GM18519 (cell line): ENCODE data around the gene CTAGE4.
"Not testable (repeated sequence)": the region's sequence is repeated elsewhere in the genome, so short reads cannot be mapped to it uniquely, and the experiment has no call there.

Experiments
- ATAC-seq: cut with Tn5 transposase; IDR thresholded peaks from one replicate; pipeline ENCODE4 v1.9.1; 2021; ENCODE audit warnings: mild to moderate bottlenecking, moderate library complexity; ENCODE audit not compliant: unreplicated experiment, low FRiP score

The CTAGE4 gene

DNA sequence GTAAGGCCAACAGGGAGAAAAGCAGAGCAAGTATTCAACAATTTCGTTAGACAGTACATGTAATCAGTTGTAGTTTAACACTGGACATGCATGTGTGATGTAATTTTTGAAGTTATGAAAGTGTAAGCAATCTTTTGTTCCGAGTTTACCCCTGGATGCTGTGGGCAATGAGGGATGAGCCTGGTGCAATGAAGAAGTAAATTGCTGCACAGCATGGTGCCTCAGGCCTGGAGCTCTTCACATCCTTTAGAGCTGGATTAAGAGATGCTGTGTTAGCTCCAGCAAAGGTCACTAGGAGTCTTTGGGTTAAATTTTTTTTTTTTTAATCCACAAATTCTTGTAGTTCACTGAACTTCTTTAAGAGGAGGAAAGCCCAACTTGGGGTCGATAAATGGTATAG is 19.8 kb downstream of the CTAGE4 start:
- ATAC-seq: not testable (repeated sequence)

DNA sequence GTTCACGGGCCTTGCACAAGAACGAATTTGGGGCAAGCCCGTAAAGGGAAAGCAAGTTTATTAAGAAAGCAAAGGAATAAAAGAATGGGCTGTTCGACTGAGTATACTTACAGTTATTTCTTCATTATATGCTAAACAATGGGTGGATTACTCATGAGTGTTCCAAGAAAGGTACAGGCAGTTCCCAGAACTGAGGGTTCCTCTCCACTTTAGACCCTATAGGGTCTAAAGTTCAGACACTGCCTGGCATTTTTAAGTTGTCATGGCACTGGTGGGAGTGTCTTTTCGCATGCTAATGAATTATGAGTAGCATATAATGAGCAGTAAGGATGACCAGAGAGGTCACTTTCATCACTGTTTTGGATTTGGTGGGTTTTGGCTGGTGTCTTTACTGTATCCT is 22.0 kb downstream of the CTAGE4 start:
- not testable (repeated sequence) for ATAC-seq

DNA sequence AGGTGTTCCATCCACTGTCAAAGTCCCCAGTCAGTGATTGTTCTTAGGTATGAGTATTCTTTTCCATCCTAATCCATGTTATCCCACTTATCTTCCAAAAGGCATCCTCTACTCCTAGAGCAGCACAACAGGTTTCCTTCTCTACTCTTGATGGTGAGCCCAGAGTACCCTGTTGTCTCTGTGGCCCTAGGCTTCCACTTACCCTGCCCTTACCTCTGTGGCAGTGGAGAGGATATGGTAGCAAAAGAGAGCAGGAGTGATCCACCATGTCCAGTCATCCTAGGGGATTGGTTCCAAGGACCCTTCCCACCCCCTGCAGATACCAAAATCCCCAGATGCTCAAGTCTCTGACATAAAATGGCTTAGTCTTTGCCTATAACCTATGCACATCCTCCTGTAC is 33.9 kb downstream of the CTAGE4 start:
- not testable (repeated sequence) for ATAC-seq

DNA sequence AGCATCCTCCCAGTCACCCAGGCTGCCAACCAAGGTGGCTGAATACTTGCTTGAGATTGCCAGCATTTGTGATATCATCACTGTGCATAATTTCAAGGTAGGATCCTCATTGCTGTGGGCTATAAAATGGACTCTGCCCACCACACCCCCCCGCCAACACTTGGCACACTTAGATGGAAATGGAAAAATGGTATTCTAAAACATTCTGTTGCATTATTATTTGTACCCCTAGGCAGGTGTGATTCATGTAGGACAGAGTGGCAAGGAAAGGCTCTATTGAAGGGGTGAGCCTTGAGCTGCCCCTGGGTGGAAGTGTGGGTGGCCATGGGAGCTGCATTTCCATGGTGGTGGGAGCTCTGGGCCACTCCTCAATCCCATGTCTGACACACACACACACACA is 35.3 kb downstream of the CTAGE4 start:
- not testable (repeated sequence) for ATAC-seq

DNA sequence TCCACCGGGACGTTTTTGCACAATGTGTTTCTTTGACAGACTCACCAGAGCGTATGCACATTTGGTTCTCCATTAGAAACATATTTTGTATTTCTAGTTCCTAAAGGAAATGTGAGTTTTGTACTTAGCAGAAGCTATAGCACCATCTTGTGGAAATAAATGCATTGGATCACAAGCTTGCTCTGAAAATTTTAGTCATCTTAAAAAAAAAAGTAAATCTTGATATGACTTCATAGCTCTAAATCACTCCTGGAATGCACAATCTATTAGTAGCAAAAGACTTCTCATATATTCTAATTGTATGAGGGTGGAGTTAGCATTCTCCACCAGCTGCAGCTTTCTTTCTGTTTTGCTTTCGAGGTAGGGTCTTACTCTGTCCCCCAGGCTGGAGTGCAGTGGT is 35.9 kb downstream of the CTAGE4 start:
- peak; percentile 39 for ATAC-seq

DNA sequence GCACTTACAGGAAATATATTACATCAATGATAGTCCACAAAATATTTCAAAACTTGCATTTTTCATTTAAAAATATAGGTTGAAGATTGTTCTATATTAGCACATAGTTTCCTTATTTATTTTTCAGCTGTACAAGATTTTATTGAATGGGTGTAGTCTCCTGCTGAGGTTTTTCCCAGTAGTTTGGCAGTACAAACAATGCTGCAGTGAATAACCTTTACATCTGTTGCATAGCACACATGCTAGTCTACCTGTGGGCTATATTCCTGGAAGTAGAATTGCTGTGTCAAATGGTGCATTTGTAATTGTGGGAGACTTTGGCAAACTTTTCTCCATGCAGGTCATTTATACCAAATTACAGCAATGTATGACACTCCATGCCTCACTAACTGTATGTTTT is 37.3 kb downstream of the CTAGE4 start:
- ATAC-seq: not testable (repeated sequence)

DNA sequence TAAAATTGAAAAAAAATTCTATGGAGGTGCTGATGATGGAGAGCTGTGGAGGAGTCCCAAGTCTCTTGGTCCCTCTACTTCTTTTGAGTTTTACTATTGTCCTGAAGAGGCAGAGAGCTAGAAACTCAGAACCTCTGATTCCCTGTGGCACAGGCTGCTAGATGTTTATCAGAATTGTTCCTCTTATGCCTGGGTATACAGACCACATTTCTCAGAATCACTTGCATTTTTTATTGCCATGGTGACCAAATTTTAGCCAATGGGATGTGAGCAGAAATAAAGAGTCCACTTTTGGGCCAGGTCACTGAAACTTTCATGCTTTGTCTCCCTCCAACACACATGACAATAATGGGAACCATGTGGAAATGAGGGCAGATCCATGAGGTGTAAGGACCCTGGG is 40.4 kb downstream of the CTAGE4 start:
- ATAC-seq: not testable (repeated sequence)

DNA sequence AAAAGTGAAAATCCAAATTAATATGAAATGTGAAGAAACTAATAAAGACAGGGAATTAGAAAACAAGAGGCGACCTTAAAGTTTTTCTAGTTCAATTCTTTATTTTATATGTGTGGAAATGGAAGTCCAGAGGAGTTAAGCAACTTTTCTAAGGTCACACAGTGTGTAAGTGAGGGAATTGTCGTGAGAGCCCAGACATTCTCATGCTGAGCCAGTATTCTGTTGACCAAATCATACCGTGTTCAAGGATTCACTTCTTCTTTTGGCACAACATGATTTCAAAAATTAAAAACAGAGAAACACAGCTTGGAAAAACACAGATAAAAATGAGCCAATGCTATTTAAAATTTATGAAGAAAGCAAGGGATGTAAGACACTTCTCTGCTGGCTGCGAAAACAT is 43.6 kb downstream of the CTAGE4 start:
- not testable (repeated sequence) for ATAC-seq

DNA sequence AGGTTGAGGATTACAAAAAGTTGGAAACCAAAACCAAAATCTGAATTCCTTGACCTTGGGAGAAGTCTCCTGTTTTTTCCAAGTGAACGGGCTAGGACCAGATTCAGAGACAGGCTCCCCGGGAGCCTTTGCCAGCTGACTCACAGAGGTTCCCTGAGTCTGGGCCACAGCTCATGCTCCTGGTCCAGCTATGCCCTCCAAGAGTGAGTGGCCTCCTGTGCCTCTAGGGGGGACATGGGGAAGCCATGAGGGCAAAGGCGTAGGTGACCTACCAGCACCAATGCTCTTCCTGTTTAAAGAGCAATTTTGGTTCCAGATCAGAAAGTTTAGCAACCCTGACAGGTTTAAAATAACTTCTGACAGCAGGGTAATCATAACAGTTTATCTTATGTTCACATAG is 45.5 kb downstream of the CTAGE4 start:
- not testable (repeated sequence) for ATAC-seq

DNA sequence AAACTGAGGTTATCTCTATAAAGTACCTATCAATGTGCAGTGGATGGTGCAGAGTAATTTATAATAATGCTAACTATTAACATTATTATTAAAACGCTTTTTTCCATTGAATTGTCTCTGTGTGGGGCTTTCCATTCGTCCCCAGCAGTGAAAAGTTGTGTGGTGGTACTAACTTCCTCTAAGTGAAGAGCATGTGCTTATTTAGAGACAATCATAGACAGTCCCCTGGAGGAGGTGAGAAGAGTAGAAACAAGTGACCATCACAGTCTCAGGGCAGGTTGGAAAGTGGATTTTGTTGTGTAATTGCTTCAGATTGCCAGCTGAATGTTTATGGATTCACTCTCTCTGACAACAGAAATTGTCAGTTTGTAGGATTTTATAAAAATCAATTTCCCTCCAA is 47.8 kb downstream of the CTAGE4 start:
- not testable (repeated sequence) for ATAC-seq

DNA sequence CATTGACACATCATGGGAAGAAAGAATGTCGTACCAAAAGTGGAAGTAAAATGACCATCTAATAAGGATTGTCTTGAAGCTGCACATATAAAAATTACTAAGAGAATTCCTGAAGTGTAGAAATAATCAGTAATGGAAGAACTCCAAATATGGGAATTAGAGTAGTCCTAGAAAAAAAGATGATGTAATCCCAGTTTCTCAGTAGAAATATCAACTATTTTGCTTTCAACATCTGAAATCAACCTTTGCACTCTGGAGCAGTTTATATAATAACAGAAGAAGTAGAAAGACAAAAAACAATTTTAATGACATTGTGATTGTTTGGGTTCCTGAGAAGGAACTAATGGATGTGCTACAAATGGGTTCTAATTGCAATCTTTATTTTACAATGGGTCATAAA is 49.8 kb downstream of the CTAGE4 start:
- ATAC-seq: not testable (repeated sequence)
